HCT116 (cell line): ENCODE measurements around the gene ATG10.

ENCODE experiments used
- EZH2phosphoT487 ChIP-seq: fragments of 200-600 bp; IDR thresholded peaks from 2 replicates; pipeline ENCODE4 v1.6.1; 2018; ENCODE audit warnings: antibody characterized with exemption, borderline replicate concordance
- RAD21 ChIP-seq: IDR thresholded peaks from 2 replicates; pipeline ENCODE4 v1.6.1; 2012; ENCODE audit warnings: low read depth, mild to moderate bottlenecking
- SP1 ChIP-seq: IDR thresholded peaks from 2 replicates; pipeline ENCODE4 v1.6.1; 2012; ENCODE audit warnings: low read depth
- TF ChIP-seq, protein P1 (sequence below), 3 experiments: fragments of 200-600 bp in 1 of 3; sonication (generic) in 1 of 3; IDR thresholded peaks in 2 of 3; conservative IDR thresholded peaks in 1 of 3; 2 replicates each; pipeline ENCODE4 v1.5.1; 2012 to 2017; ENCODE audit warnings: low read depth in 2 of 3, low read length in 2 of 3, antibody characterized with exemption in 1 of 3, borderline replicate concordance in 1 of 3, control low read depth in 1 of 3, mild to moderate bottlenecking in 1 of 3, mixed read lengths in 1 of 3, mixed run types in 1 of 3, moderate library complexity in 1 of 3; ENCODE audit not compliant: insufficient read depth in 1 of 3

DNA sequence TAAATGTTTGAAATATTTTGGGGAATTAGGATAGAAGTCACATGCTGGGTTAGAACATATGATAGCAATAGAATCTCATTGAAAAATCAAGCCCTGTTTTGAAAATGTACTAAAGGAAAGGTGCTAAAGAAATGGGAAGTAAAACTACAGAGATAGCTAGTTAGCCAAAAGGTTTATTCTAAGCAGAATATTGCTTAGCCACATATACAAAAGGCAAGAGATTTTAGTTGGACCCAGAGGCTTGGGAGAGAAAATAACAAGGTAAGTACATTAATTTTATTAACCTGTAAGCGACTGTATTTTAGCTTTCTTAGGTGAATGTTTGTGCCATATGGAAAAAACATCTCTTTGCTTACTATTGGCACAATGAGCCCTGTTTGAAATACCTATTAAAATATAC is 198.1 kb downstream of the ATG10 start:
- TF ChIP-seq, protein P1, sequence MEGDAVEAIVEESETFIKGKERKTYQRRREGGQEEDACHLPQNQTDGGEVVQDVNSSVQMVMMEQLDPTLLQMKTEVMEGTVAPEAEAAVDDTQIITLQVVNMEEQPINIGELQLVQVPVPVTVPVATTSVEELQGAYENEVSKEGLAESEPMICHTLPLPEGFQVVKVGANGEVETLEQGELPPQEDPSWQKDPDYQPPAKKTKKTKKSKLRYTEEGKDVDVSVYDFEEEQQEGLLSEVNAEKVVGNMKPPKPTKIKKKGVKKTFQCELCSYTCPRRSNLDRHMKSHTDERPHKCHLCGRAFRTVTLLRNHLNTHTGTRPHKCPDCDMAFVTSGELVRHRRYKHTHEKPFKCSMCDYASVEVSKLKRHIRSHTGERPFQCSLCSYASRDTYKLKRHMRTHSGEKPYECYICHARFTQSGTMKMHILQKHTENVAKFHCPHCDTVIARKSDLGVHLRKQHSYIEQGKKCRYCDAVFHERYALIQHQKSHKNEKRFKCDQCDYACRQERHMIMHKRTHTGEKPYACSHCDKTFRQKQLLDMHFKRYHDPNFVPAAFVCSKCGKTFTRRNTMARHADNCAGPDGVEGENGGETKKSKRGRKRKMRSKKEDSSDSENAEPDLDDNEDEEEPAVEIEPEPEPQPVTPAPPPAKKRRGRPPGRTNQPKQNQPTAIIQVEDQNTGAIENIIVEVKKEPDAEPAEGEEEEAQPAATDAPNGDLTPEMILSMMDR (IDR thresholded peaks at IDR 0.05 in 2 of 3, conservative IDR thresholded peaks at IDR 0.05 in 1 of 3; ENCODE audit: borderline replicate concordance in 1 of 3, insufficient read depth in 1 of 3, low read depth in 2 of 3, low read length in 2 of 3), result no peak
- no peak for TF ChIP-seq RAD21
- TF ChIP-seq EZH2phosphoT487, result no peak
- TF ChIP-seq SP1, result no peak
